IMR-90 (cell line): ENCODE data around the gene CCDC70.

Experiments
- BHLHE40 ChIP-seq: fragments of 150-350 bp; IDR thresholded peaks from 2 replicates; pipeline ENCODE4 v1.6.1; 2016; ENCODE audit warnings: mild to moderate bottlenecking, low read depth, low read length
- CEBPB ChIP-seq: IDR thresholded peaks from 2 replicates; pipeline ENCODE4 v1.6.1; 2012; ENCODE audit warnings: low read depth, low read length, improper control_type of control experiment
- CTCF ChIP-seq: conservative IDR thresholded peaks from 2 replicates; pipeline ENCODE4 v1.5.1; 2012; ENCODE audit warnings: mild to moderate bottlenecking, low read depth, low read length, improper control_type of control experiment
- ELK1 ChIP-seq: fragments of 150-350 bp; IDR thresholded peaks from 2 replicates; pipeline ENCODE4 v1.6.1; 2016; ENCODE audit warnings: low read depth, mild to moderate bottlenecking, low read length, moderate library complexity, borderline replicate concordance
- FOS ChIP-seq: fragments of 150-350 bp; IDR thresholded peaks from 2 replicates; pipeline ENCODE4 v1.6.1; 2016; ENCODE audit warnings: low read depth, low read length
- MXI1 ChIP-seq: IDR thresholded peaks from 2 replicates; pipeline ENCODE4 v1.6.1; 2012; ENCODE audit warnings: low read depth, mild to moderate bottlenecking, low read length, moderate library complexity, borderline replicate concordance
- NFE2L2 ChIP-seq: fragments of 150-350 bp; IDR thresholded peaks from 2 replicates; pipeline ENCODE4 v1.6.1; 2016; ENCODE audit warnings: low read depth, mild to moderate bottlenecking, low read length
- POLR2A ChIP-seq: IDR thresholded peaks from 2 replicates; pipeline ENCODE4 v1.6.1; 2012; ENCODE audit warnings: mild to moderate bottlenecking, low read depth, low read length
- RCOR1 ChIP-seq: IDR thresholded peaks from 2 replicates; pipeline ENCODE4 v1.6.1; 2012; ENCODE audit warnings: mild to moderate bottlenecking, low read length, improper control_type of control experiment; ENCODE audit not compliant: insufficient replicate concordance
- RFX5 ChIP-seq: IDR thresholded peaks from 2 replicates; pipeline ENCODE4 v1.8.0; 2012; ENCODE audit warnings: low read depth, mild to moderate bottlenecking, low read length, moderate library complexity

GRCh38 chr13:51832471-51833152 is 29.2 kb upstream of the CCDC70 start:
- peak; percentile 38 for TF ChIP-seq CTCF
- TF ChIP-seq POLR2A = no peak
- no peak for TF ChIP-seq RCOR1
- TF ChIP-seq FOS = no peak
- no peak for TF ChIP-seq BHLHE40
- no peak for TF ChIP-seq MXI1
- no peak for TF ChIP-seq RFX5
- no peak for TF ChIP-seq NFE2L2
- TF ChIP-seq CEBPB = no peak
- TF ChIP-seq ELK1 = no peak
